ENCODE results near the gene PDLIM3. TPM values are rescaled to one million over a fixed set of nuclear protein-coding genes. Genes with fewer than 3 reads are reported as not detected.

PDLIM3 gene
- total RNA-seq, 1 donor from 2014 or later: 1.4 TPM

GRCh38 chr4:185580699-185581098 lies 45.4 kb upstream of the PDLIM3 start:
- no peaks in the 10 kb centered on the region for H3K27me3 ChIP-seq

DNA sequence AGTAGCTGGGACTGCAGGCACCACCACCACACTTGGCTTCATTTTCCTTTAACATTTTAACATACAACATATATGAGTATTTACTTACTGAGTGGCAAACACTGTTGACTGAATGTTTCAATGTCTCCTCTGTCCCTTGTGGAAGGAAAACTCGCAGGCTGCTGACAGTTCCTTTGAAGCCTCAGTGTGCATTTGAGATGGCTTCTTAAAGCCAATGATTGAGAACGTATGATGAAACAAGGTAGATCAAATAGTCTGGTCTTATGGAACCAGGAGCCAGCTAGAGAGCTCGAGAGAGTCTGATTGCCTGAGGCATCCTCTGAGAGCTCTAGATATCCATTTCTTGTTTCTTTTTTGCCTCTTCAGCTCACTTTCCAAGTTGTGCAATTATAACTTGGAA lies 43.0 kb upstream of the PDLIM3 start:
- H3K4me3 Mint-ChIP-seq: no peak overlapping the region
- no peaks in the 10 kb centered on the region for H3K36me3 Mint-ChIP-seq
- Histone ChIP-seq H3K27me3 (no peaks in the 10 kb centered on the region), H3K4me1 (peaks cover 5% of the 10 kb centered on the region), H3K9me3 (ENCODE audit: low read depth) (no peaks in the 10 kb centered on the region), H2AFZ (replicated peaks) (no peak overlapping the region), H3K36me3 (no peaks in the 10 kb centered on the region), H3K27ac (no peak overlapping the region), H3K4me3 (no peak overlapping the region), H4K20me1 (ENCODE audit: low read depth) (no peaks in the 10 kb centered on the region), H3K9ac (no peak overlapping the region), H3K4me2 (no peak overlapping the region), H3F3A (ENCODE audit: low read depth) (no peaks in the 10 kb centered on the region), H3K79me2 (ENCODE audit: low read depth) (no peaks in the 10 kb centered on the region)
- peaks cover 3% of the 10 kb centered on the region for H3K27me3 Mint-ChIP-seq (ENCODE audit: insufficient read depth, low read depth)
- no peak for DNase-seq (ENCODE audit: low spot score)
- H3K4me1 Mint-ChIP-seq: peaks cover 15% of the 10 kb centered on the region
- TF ChIP-seq EZH2 (IDR thresholded peaks at IDR 0.05): no peak
- H3K27ac Mint-ChIP-seq: no peak overlapping the region
- no peaks in the 10 kb centered on the region for H3K9me3 Mint-ChIP-seq

More at GRCh38 chr4:185580699-185581098, 45.4 kb upstream of the PDLIM3 start:
- Mint-ChIP-seq H3K36me3 (no peaks in the 10 kb centered on the region), H3K9me3 (no peaks in the 10 kb centered on the region), H3K27ac (no peak overlapping the region), H3K27me3 (ENCODE audit: insufficient read depth, low read depth) (peaks cover 3% of the 10 kb centered on the region), H3K4me1 (peaks cover 7% of the 10 kb centered on the region), H3K4me3 (no peak overlapping the region)
- TF ChIP-seq EZH2 (IDR thresholded peaks at IDR 0.05): no peak
- TF ChIP-seq EZH2phosphoT487 (IDR thresholded peaks at IDR 0.05): no peak
- TF ChIP-seq CTCF (IDR thresholded peaks at IDR 0.05): no peak
- Histone ChIP-seq H3K9ac (no peak overlapping the region), H3K4me3 (no peak overlapping the region), H3K4me2 (no peak overlapping the region), H3K27ac (no peak overlapping the region), H3K9me3 (ENCODE audit: low read depth) (no peaks in the 10 kb centered on the region), H2AFZ (replicated peaks) (no peak overlapping the region), H3F3A (ENCODE audit: low read depth) (no peaks in the 10 kb centered on the region), H3K79me2 (ENCODE audit: low read depth) (no peaks in the 10 kb centered on the region), H3K4me1 (no peaks in the 10 kb centered on the region), H4K20me1 (ENCODE audit: low read depth) (no peaks in the 10 kb centered on the region), H3K36me3 (no peaks in the 10 kb centered on the region)
- DNase-seq (ENCODE audit: low spot score): no peak

DNA sequence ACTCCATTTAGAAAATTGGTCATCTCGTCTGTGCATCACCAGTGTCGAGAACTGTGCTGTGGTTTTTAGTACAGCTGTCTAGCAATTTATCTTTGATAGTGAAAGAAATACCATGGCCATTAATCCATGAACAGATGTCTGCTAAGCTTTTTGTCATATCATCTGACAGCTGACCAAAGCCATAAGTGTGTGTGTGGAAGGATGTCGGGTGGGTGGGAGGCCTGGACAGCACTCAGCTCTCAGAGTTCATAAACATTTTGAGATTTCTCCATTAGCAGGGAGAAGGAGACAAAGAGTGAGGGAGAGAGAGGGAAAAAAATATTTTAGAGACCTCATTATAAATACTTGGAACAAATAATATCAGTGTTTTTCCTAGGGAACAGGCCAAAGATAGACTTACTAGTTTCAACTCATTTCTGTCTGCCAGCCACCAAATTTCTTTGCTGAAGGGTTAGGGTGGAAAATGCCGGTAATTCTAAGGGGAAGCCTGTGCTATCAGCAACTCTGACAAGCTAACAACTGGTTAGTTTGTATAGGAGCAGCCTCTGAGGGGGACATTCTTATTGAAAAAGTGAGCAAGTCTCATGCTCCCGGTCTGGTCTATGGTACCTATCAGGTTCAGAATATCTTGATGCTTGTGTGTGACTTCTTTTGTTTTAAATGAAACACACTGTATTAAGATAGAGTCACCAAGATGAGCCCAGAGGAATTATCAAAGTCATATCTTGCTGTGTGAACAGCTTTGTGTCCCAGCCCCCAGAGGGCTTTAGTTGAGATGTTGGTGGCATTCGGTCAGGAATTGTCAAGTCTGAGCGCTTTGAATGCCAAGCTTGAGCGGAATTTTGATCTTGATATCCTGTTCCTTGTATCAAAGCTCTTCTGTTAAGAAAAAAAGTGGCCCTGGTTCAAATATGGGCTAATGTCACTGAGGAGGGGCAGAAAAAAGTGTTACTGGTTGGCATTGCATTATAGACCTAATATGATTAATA lies 41.9 kb upstream of the PDLIM3 start:
- DNase-seq (ENCODE audit: low spot score): no peak
- TF ChIP-seq EZH2phosphoT487 (IDR thresholded peaks at IDR 0.05) (no peak), CTCF (IDR thresholded peaks at IDR 0.05) (no peak), EZH2 (IDR thresholded peaks at IDR 0.05) (no peak)
- Histone ChIP-seq H3K36me3 (no peaks in the 10 kb centered on the region), H2AFZ (replicated peaks) (no peak overlapping the region), H3K9me3 (ENCODE audit: low read depth) (no peaks in the 10 kb centered on the region), H3K79me2 (ENCODE audit: low read depth) (no peaks in the 10 kb centered on the region), H3K27me3 (no peaks in the 10 kb centered on the region), H4K20me1 (ENCODE audit: low read depth) (no peaks in the 10 kb centered on the region), H3F3A (ENCODE audit: low read depth) (no peaks in the 10 kb centered on the region), H3K9ac (no peak overlapping the region), H3K27ac (no peak overlapping the region), H3K4me1 (peaks cover 5% of the 10 kb centered on the region), H3K4me2 (no peak overlapping the region), H3K4me3 (no peak overlapping the region)
- Mint-ChIP-seq H3K27me3 (ENCODE audit: insufficient read depth, low read depth) (peaks cover 3% of the 10 kb centered on the region), H3K4me1 (peaks cover 9% of the 10 kb centered on the region), H3K9me3 (no peaks in the 10 kb centered on the region), H3K36me3 (no peaks in the 10 kb centered on the region), H3K27ac (no peak overlapping the region), H3K4me3 (no peak overlapping the region)
